ENCODE measurements around the gene WASHC4.

Gene WASHC4

GRCh38 chr12:105158876-105159275, 51.3 kb downstream of the WASHC4 start:
- Histone ChIP-seq H3K4me1 (ENCODE audit: insufficient read depth, low read length, poor library complexity, severe bottlenecking) (no peaks in the 10 kb centered on the region), H3K9me2 (replicated peaks; ENCODE audit: low read depth, low read length) (no peaks in the 10 kb centered on the region), H3K79me2 (ENCODE audit: insufficient read depth, low read length) (no peaks in the 10 kb centered on the region), H3K4me3 (ENCODE audit: low read length, poor library complexity, severe bottlenecking) (no peak overlapping the region), H3K4me2 (ENCODE audit: low read depth, low read length, poor library complexity, severe bottlenecking) (no peak overlapping the region), H4K20me1 (ENCODE audit: insufficient read depth, low read length, poor library complexity, severe bottlenecking) (no peaks in the 10 kb centered on the region), H3K36me3 (ENCODE audit: insufficient read depth, low read length) (peaks cover 28% of the 10 kb centered on the region; the same call in 1 of the 2 replicates), H3K9ac (ENCODE audit: low read depth, low read length, poor library complexity, severe bottlenecking) (no peak overlapping the region), H3K27me3 (ENCODE audit: insufficient read depth, low read length, poor library complexity, severe bottlenecking) (no peaks in the 10 kb centered on the region), H2AFZ (ENCODE audit: low read length) (no peak overlapping the region), H3F3A (ENCODE audit: low read depth) (no peaks in the 10 kb centered on the region), H3K9me3 (ENCODE audit: insufficient read depth, low read depth, low read length) (no peaks in the 10 kb centered on the region)
- TF ChIP-seq CTCF (conservative IDR thresholded peaks at IDR 0.05; ENCODE audit: low read length), result no peak
- no peak for TF ChIP-seq EZH2phosphoT487 (IDR thresholded peaks at IDR 0.05; ENCODE audit: borderline replicate concordance)

- H3K9ac ChIP-seq (ENCODE audit: low read depth, low read length, poor library complexity, severe bottlenecking), result no peak overlapping the region
- no peaks in the 10 kb centered on the region for H3K4me1 ChIP-seq (ENCODE audit: insufficient read depth, low read length, poor library complexity, severe bottlenecking)
- no peak overlapping the region for H2AFZ ChIP-seq (ENCODE audit: low read length)
- H4K20me1 ChIP-seq (ENCODE audit: insufficient read depth, low read length, poor library complexity, severe bottlenecking), result no peaks in the 10 kb centered on the region
- no peaks in the 10 kb centered on the region for H3F3A ChIP-seq (ENCODE audit: low read depth)
- peaks cover 43% of the 10 kb centered on the region for H3K36me3 ChIP-seq (ENCODE audit: insufficient read depth, low read length)
- H3K9me3 ChIP-seq (ENCODE audit: insufficient read depth, low read depth, low read length), result no peaks in the 10 kb centered on the region
- H3K9me2 ChIP-seq (replicated peaks; ENCODE audit: low read depth, low read length), result no peaks in the 10 kb centered on the region
- TF ChIP-seq CTCF (conservative IDR thresholded peaks at IDR 0.05; ENCODE audit: low read length), result no peak
- no peak for TF ChIP-seq EZH2phosphoT487 (IDR thresholded peaks at IDR 0.05; ENCODE audit: borderline replicate concordance)
- no peaks in the 10 kb centered on the region for H3K79me2 ChIP-seq (ENCODE audit: insufficient read depth, low read length)
- H3K27me3 ChIP-seq (ENCODE audit: insufficient read depth, low read length, poor library complexity, severe bottlenecking), result no peaks in the 10 kb centered on the region
- no peak overlapping the region for H3K4me3 ChIP-seq (ENCODE audit: low read length, poor library complexity, severe bottlenecking)
- no peak overlapping the region for H3K4me2 ChIP-seq (ENCODE audit: low read depth, low read length, poor library complexity, severe bottlenecking)
These were observed 54.6 kb downstream of the WASHC4 start for GRCh38 chr12:105162174-105162573.

- H3K4me3 ChIP-seq (ENCODE audit: low read length, poor library complexity, severe bottlenecking), result no peak overlapping the region
- H3K9ac ChIP-seq (ENCODE audit: low read depth, low read length, poor library complexity, severe bottlenecking), result no peak overlapping the region
- H3K4me2 ChIP-seq (ENCODE audit: low read depth, low read length, poor library complexity, severe bottlenecking), result no peak overlapping the region
- no peaks in the 10 kb centered on the region for H4K20me1 ChIP-seq (ENCODE audit: insufficient read depth, low read length, poor library complexity, severe bottlenecking)
- TF ChIP-seq CTCF (conservative IDR thresholded peaks at IDR 0.05; ENCODE audit: low read length), result no peak
- TF ChIP-seq EZH2phosphoT487 (IDR thresholded peaks at IDR 0.05; ENCODE audit: borderline replicate concordance), result no peak
- no peaks in the 10 kb centered on the region for H3K4me1 ChIP-seq (ENCODE audit: insufficient read depth, low read length, poor library complexity, severe bottlenecking)
- H3K36me3 ChIP-seq (ENCODE audit: insufficient read depth, low read length), result peaks cover 38% of the 10 kb centered on the region
- no peaks in the 10 kb centered on the region for H3K9me2 ChIP-seq (replicated peaks; ENCODE audit: low read depth, low read length)
- no peaks in the 10 kb centered on the region for H3F3A ChIP-seq (ENCODE audit: low read depth)
- H2AFZ ChIP-seq (ENCODE audit: low read length), result no peak overlapping the region
- H3K27me3 ChIP-seq (ENCODE audit: insufficient read depth, low read length, poor library complexity, severe bottlenecking), result no peaks in the 10 kb centered on the region
- no peaks in the 10 kb centered on the region for H3K9me3 ChIP-seq (ENCODE audit: insufficient read depth, low read depth, low read length)
- H3K79me2 ChIP-seq (ENCODE audit: insufficient read depth, low read length), result no peaks in the 10 kb centered on the region
These were observed 56.5 kb downstream of the WASHC4 start for GRCh38 chr12:105164068-105164467.
